K562 (cell line): ENCODE measurements around the gene PRSS1. TPM values are rescaled to one million over a fixed set of nuclear protein-coding genes. Genes with fewer than 3 reads are reported as not detected.

Source experiments
- ATAC-seq: fragments of 200-7000 bp; cut with Tn5 transposase; 3 replicates; pipeline ENCODE4 v1.9.1; 2020; ENCODE audit warnings: moderate library complexity
- BruUV-seq: library from RNA; stranded (reverse); fragments of 400-500 nt; replicated peaks from 2 replicates; lab custom pipeline; 2021; lab: Mats Ljungman, UMichigan
- CTCF ChIA-PET: fragments of 300-600 bp; formaldehyde crosslinking; extraction: SDS; loops from one replicate; lab custom pipeline; 2021; ENCODE audit warnings: low intra/inter-chr PET ratio; lab: Yijun Ruan, JAX
- POLR2A ChIA-PET: fragments of 300-600, 350-650 bp; sonication (Branson Sonifier 250); formaldehyde crosslinking; extraction: SDS; loops from one replicate; lab custom pipeline; 2021; ENCODE audit warnings: antibody characterized with exemption, inconsistent platforms; lab: Yijun Ruan, JAX
- DNase-seq, 4 experiments: peaks; one replicate each; pipeline versions ENCODE4 v3.0.0 to v3.0.0-alpha.2; 2011 to 2018; ENCODE audit warnings: low spot score in 3 of 4, mixed read lengths in 3 of 4; ENCODE audit errors: extremely low read depth in 1 of 4
- FAIRE-seq: peaks from 2 replicates; lab custom pipeline; 2011; peaks lifted over from hg19 to GRCh38; lab: Jason Lieb, UNC
- H2AFZ ChIP-seq: 2 replicates; pipeline ENCODE4 v1.6.0; 2011; ENCODE audit warnings: low read depth, low read length, control low read depth, inconsistent platforms
- H3K27ac ChIP-seq: fragments of 200-600 bp; 3 replicates; pipeline ENCODE4 v1.8.0; 2011; ENCODE audit warnings: low read depth, mild to moderate bottlenecking, control low read depth, inconsistent platforms, low read length, moderate library complexity, mixed read lengths; ENCODE audit errors: extremely low read depth
- H3K27me3 ChIP-seq, 2 experiments: fragments of 300-600 bp in 1 of 2; 2 replicates in 1 of 2; 3 replicates in 1 of 2; pipeline versions ENCODE4 v1.6.0 to v1.8.0; 2011; ENCODE audit warnings: inconsistent platforms in 2 of 2, low read length in 2 of 2, mild to moderate bottlenecking in 1 of 2, mixed read lengths in 1 of 2, moderate library complexity in 1 of 2; ENCODE audit not compliant: control insufficient read depth in 2 of 2, insufficient read depth in 2 of 2
- H3K36me3 ChIP-seq: fragments of 300-600 bp; 3 replicates; pipeline ENCODE4 v1.8.0; 2011; ENCODE audit warnings: mild to moderate bottlenecking, low read length, inconsistent platforms; ENCODE audit not compliant: control insufficient read depth, insufficient read depth
- H3K4me1 ChIP-seq, 2 experiments: fragments of 200-600 bp in 1 of 2; replicated peaks in 1 of 2; 2 replicates in 1 of 2; 3 replicates in 1 of 2; pipeline versions ENCODE4 v1.5.1 to v1.8.0; 2011; ENCODE audit warnings: inconsistent platforms in 2 of 2, low read length in 2 of 2, mild to moderate bottlenecking in 1 of 2, mixed read lengths in 1 of 2, moderate library complexity in 1 of 2; ENCODE audit not compliant: control insufficient read depth in 2 of 2, insufficient read depth in 2 of 2
- H3K4me2 ChIP-seq: 2 replicates; pipeline ENCODE4 v1.6.1; 2011; ENCODE audit warnings: low read length, control low read depth, inconsistent platforms, mixed read lengths; ENCODE audit not compliant: insufficient read depth
- H3K4me3 ChIP-seq: fragments of 200-600 bp; sonication (generic), shearing (Covaris generic); 2 replicates; pipeline ENCODE4 v1.5.1; 2016; ENCODE audit warnings: control low read depth, inconsistent platforms
- H3K79me2 ChIP-seq: fragments of 200-600 bp; 3 replicates; pipeline ENCODE4 v1.8.0; 2011; ENCODE audit warnings: low read length, inconsistent platforms; ENCODE audit not compliant: control insufficient read depth, insufficient read depth
- H3K9ac ChIP-seq, 2 experiments: 2 replicates each; pipeline versions ENCODE4 v1.6.0 to v1.6.1; 2011; ENCODE audit warnings: low read depth in 2 of 2, low read length in 2 of 2, control low read depth in 1 of 2, inconsistent platforms in 1 of 2, mild to moderate bottlenecking in 1 of 2, mixed read lengths in 1 of 2; ENCODE audit not compliant: insufficient read depth in 1 of 2
- H3K9me1 ChIP-seq: one replicate; pipeline ENCODE4 v1.6.0; 2011; ENCODE audit warnings: inconsistent platforms, mild to moderate bottlenecking, low read length, moderate library complexity; ENCODE audit not compliant: control insufficient read depth, insufficient read depth
- H3K9me3 ChIP-seq: replicated peaks from 2 replicates; pipeline ENCODE4 v1.5.1; 2011; ENCODE audit warnings: low read depth, low read length, inconsistent platforms; ENCODE audit not compliant: control insufficient read depth, insufficient read depth
- H4K20me1 ChIP-seq: replicated peaks from 2 replicates; pipeline ENCODE4 v1.6.1; 2011; ENCODE audit warnings: low read length, inconsistent platforms, mixed read lengths; ENCODE audit not compliant: control insufficient read depth, insufficient read depth
- ARID1B ChIP-seq: fragments of 450-650 bp; IDR thresholded peaks from 2 replicates; pipeline ENCODE4 v1.6.1; 2016; ENCODE audit warnings: antibody characterized with exemption, mild to moderate bottlenecking, inconsistent platforms
- JUN ChIP-seq, 2 experiments: sonication (generic) in 1 of 2; formaldehyde crosslinking in 1 of 2; IDR thresholded peaks; 2 replicates each; pipeline versions ENCODE4 v1.6.1 to v1.8.0; 2012 to 2022; ENCODE audit warnings: borderline replicate concordance in 2 of 2, mild to moderate bottlenecking in 2 of 2, improper control_type of control experiment in 1 of 2, low read depth in 1 of 2, low read length in 1 of 2, missing genetic modification reagents in 1 of 2
- KDM4B ChIP-seq, 2 experiments: fragments of 450-650 bp in 1 of 2; sonication (generic) in 1 of 2; IDR thresholded peaks; 2 replicates each; pipeline ENCODE4 v1.6.1; 2016 to 2017; ENCODE audit warnings: borderline replicate concordance in 2 of 2, antibody characterized with exemption in 1 of 2, low read depth in 1 of 2, mild to moderate bottlenecking in 1 of 2
- NFXL1 ChIP-seq: fragments of 450-650 bp; formaldehyde crosslinking; IDR thresholded peaks from 2 replicates; pipeline ENCODE4 v1.4.0; 2021; ENCODE audit warnings: mild to moderate bottlenecking
- WGBS: fragments of 100-300 bp; shearing (Covaris generic); methylation state at CpG from one replicate; pipeline ENCODE4 v1.1.6; 2016; ENCODE audit warnings: low coverage, mixed read lengths; ENCODE audit not compliant: insufficient coverage; ENCODE audit errors: missing lambda C conversion rate; 5-methylcytosine and 5-hydroxymethylcytosine counted together
- in situ Hi-C: fragments of 300-500 bp; cut with MboI; formaldehyde crosslinking; loops from 4 replicates; pipeline ENCODE4 v1.15.0; 2018; ENCODE audit warnings: inconsistent platforms, mixed read lengths
- intact Hi-C: fragments of 100-400 bp; cut with micrococcal nuclease; formaldehyde crosslinking; loops from 2 replicates; pipeline ENCODE4 v1.14.2; 2022
- polyA plus RNA-seq, 8 experiments: library from polyadenylated mRNA; depleted of rRNA in 4 of 8; stranded (reverse) in 5 of 8; unstranded in 3 of 8; fragments of >200 nt; fragmentation: Nextera tagmentation in 2 of 8; fragmentation: Illumina TruSeq in 1 of 8; extraction: Ambion mirVana in 2 of 8; extraction: Trizol in 1 of 8; gene quantifications; 2 replicates each; pipeline versions ENCODE4 v1.2.1 to v1.2.3, GENCODE V29; 2011 to 2014; ENCODE audit warnings: inconsistent platforms in 1 of 8, missing spikeins in 1 of 8
- total RNA-seq, 7 experiments: library from RNA; depleted of rRNA in 6 of 7; stranded (reverse); fragments of >200 nt in 6 of 7; fragmentation: Illumina TruSeq in 2 of 7; extraction: Trizol in 2 of 7; gene quantifications; 2 replicates each; pipeline versions ENCODE4 v1.2.1 to v1.2.3, GENCODE V29; 2011 to 2021; ENCODE audit warnings: low replicate concordance in 1 of 7

PRSS1 gene
- total and polyA plus RNA-seq, 9 of the 15 experiments (the other 6 are each of a cell fraction or from before 2014, with no cell fraction given) = 0.07 to 6.6 (median 0.20) TPM; not detected in 6

DNA sequence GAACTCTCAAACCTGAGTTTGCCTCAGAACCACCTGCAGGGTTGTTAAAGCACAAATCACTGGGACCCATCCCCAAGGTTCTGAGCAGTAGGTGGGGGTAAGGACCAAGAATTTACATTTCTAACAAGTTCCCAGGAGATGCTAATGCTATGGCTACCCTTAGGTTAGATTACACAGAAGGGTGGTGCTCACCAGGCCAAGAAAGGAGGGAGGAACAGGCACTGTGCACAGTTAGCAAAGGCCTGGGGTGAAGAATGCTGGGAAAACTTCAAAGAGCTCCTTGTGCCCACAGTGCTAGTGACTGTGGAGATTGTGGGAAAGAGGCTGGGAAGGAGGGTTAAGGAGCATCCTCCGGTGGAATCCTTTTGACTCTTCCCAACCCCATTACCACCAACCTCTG lies 12.8 kb downstream of the PRSS1 start (continued):
- TF ChIP-seq KDM4B (IDR thresholded peaks at IDR 0.05; ENCODE audit: borderline replicate concordance in 2 of 2, low read depth in 1 of 2) (no peak), ARID1B (no peak)

DNA sequence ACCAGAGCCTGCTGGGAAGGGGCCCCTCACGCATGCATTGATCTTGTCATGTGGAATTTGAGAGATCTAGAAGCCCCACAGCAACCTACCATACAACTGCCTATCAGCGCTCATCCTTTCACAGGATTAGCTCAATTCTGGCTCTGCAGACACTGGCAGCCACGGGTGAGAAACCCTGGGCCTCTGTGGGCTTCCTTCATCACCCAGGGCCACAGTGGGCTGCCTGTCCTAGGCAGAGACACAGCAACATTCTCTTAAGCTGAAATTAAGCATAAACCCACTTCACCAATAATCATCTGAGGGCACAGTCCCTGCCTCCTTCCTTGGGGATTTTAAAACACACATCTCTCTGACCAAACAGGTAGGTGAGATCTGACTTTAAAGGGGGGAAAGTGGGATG lies 18.2 kb downstream of the PRSS1 start:
- H3K9me3 ChIP-seq = no peaks in the 10 kb centered on the region
- no peak overlapping the region for H3K4me3 ChIP-seq
- no TSS peak for BruUV-seq
- no peak overlapping the region for H3K9ac ChIP-seq
- in situ Hi-C loops = no loop called here
- intact Hi-C loops = no loop called here
- ChIA-PET POLR2A (no interaction called here), CTCF (no interaction called here)
- no peaks in the 10 kb centered on the region for H3K36me3 ChIP-seq
- H3K4me1 ChIP-seq = no peaks in the 10 kb centered on the region
- H3K27ac ChIP-seq = no peak overlapping the region
- H3K4me2 ChIP-seq = no peak overlapping the region
- ATAC-seq (no peak), DNase-seq (no peak), FAIRE-seq (no peak)
- H2AFZ ChIP-seq = no peak overlapping the region
- H3K27me3 ChIP-seq = peaks cover 0 to 22% of the 10 kb centered on the region in 2 experiments; a peak in 4 of 5 replicates
- WGBS = 3% methylated on average over 3 of the region's 3 CpGs
- no peaks in the 10 kb centered on the region for H4K20me1 ChIP-seq
- H3K9me1 ChIP-seq = no peaks in the 10 kb centered on the region
- H3K79me2 ChIP-seq = no peaks in the 10 kb centered on the region
- TF ChIP-seq JUN (IDR thresholded peaks at IDR 0.05; ENCODE audit: borderline replicate concordance, low read depth, low read length) (no peak), JUN (CRISPR knock-in tag; IDR thresholded peaks at IDR 0.05; ENCODE audit: borderline replicate concordance) (no peak), NFXL1 (CRISPR knock-in tag) (no peak)
